Prostate gland (tissue), 2 donors: ENCODE data around the gene TNRC6B. TPM values are rescaled to one million over a fixed set of nuclear protein-coding genes. Genes with fewer than 3 reads are reported as not detected.

Experiments
- DNase-seq: peaks from one replicate; pipeline ENCODE4 v3.0.0-alpha.2; 2019; ENCODE audit warnings: low spot score
- H3K27ac ChIP-seq, 2 donors: fragments of 200-600 bp; sonication (generic); 2 replicates each; pipeline ENCODE4 v1.5.1; 2017 to 2019
- H3K27me3 ChIP-seq: fragments of 200-600 bp; sonication (generic); replicated peaks from 2 replicates; pipeline ENCODE4 v1.5.1; 2019; ENCODE audit not compliant: insufficient read depth
- H3K36me3 ChIP-seq, 2 donors: fragments of 200-600 bp; sonication (generic); 1 replicate in 1 of 2; 2 replicates in 1 of 2; pipeline versions ENCODE4 v1.5.1 to v1.8.1; 2017 to 2019
- H3K4me1 ChIP-seq: fragments of 200-600 bp; sonication (generic); replicated peaks from 2 replicates; pipeline ENCODE4 v1.5.1; 2019
- H3K4me3 ChIP-seq, 2 donors: fragments of 200-600 bp; sonication (generic); 2 replicates each; pipeline ENCODE4 v1.5.1; 2017 to 2019
- H3K9me3 ChIP-seq: fragments of 200-600 bp; sonication (generic); 2 replicates; pipeline ENCODE4 v1.5.1; 2017
- CTCF ChIP-seq, 4 experiments: fragments of 200-600 bp in 2 of 4; fragments of 450-650 bp in 2 of 4; sonication (generic) in 2 of 4; IDR thresholded peaks; 1 replicate in 3 of 4; 2 replicates in 1 of 4; pipeline ENCODE4 v1.5.1; 2016 to 2019; ENCODE audit warnings: antibody characterized with exemption in 4 of 4, mild to moderate bottlenecking in 2 of 4, moderate library complexity in 2 of 4
- POLR2A ChIP-seq: fragments of 450-650 bp; IDR thresholded peaks from one replicate; pipeline ENCODE4 v1.6.1; 2016; ENCODE audit warnings: antibody characterized with exemption, mild to moderate bottlenecking
- POLR2AphosphoS5 ChIP-seq: sonication (generic); formaldehyde crosslinking; IDR thresholded peaks from one replicate; pipeline ENCODE4 v1.6.1; 2017; ENCODE audit warnings: antibody characterized with exemption
- WGBS: methylation state at CpG from one replicate; pipeline ENCODE4 v1.1.5; 2018; 5-methylcytosine and 5-hydroxymethylcytosine counted together
- intact Hi-C: fragments of 100-400 bp; cut with DNase I; formaldehyde crosslinking; loops from one replicate; pipeline ENCODE4 v1.14.2; 2022
- total RNA-seq, 2 donors: library from RNA; depleted of rRNA; stranded (reverse); fragments of >200 nt; gene quantifications; one replicate each; pipeline ENCODE4 v1.1.0, GENCODE V29; 2016

The TNRC6B gene
- total RNA-seq, 2 donors from 2014 or later: 43.8 to 118 TPM

- no peak for DNase-seq
- Histone ChIP-seq H3K27me3 (no peaks in the 10 kb centered on the region), H3K27ac (no peak overlapping the region), H3K4me3 (no peak overlapping the region), H3K4me1 (peaks cover 3% of the 10 kb centered on the region), H3K9me3 (no peaks in the 10 kb centered on the region), H3K36me3 (no peaks in the 10 kb centered on the region)
- WGBS: 47% methylated on average over 4 of the region's 4 CpGs
- intact Hi-C loops: no loop called here
- TF ChIP-seq POLR2A: no peak
- TF ChIP-seq CTCF (IDR thresholded peaks at IDR 0.05): no peak
- TF ChIP-seq POLR2AphosphoS5: no peak
Observed at GRCh38 chr22:40213478-40213877, 35.8 kb downstream of the TNRC6B start.

GRCh38 chr22:40215266-40215665 is 37.5 kb downstream of the TNRC6B start:
- 43% methylated on average over 3 of the region's 3 CpGs for WGBS

GRCh38 chr22:40216041-40216756 is 38.5 kb downstream of the TNRC6B start:
- intact Hi-C loops: no loop called here
- H3K36me3 ChIP-seq: no peaks in the 10 kb centered on the region
- no peak overlapping the region for H3K4me3 ChIP-seq
- no peaks in the 10 kb centered on the region for H3K9me3 ChIP-seq
- H3K27ac ChIP-seq: no peak overlapping the region
- WGBS: 81% methylated on average over 11 of the region's 11 CpGs
- no peak for TF ChIP-seq POLR2A
- no peak for TF ChIP-seq POLR2AphosphoS5
- TF ChIP-seq CTCF (IDR thresholded peaks at IDR 0.05): no peak
- H3K27me3 ChIP-seq: no peaks in the 10 kb centered on the region
- H3K4me1 ChIP-seq: peaks cover 14% of the 10 kb centered on the region
- no peak for DNase-seq

More at GRCh38 chr22:40215266-40215665, 37.5 kb downstream of the TNRC6B start:
- Histone ChIP-seq H3K4me3 (no peak overlapping the region), H3K9me3 (no peaks in the 10 kb centered on the region), H3K4me1 (peaks cover 7% of the 10 kb centered on the region), H3K36me3 (no peaks in the 10 kb centered on the region), H3K27ac (no peak overlapping the region), H3K27me3 (no peaks in the 10 kb centered on the region)
- no peak for TF ChIP-seq POLR2A
- TF ChIP-seq POLR2AphosphoS5: no peak
- no peak for TF ChIP-seq CTCF (IDR thresholded peaks at IDR 0.05)
- intact Hi-C loops: no loop called here
- DNase-seq: no peak

- H3K27me3 ChIP-seq: no peaks in the 10 kb centered on the region
- WGBS: 62% methylated on average over 4 of the region's 4 CpGs
- no peaks in the 10 kb centered on the region for H3K36me3 ChIP-seq
- intact Hi-C loops: no loop called here
- H3K4me1 ChIP-seq: peaks cover 14% of the 10 kb centered on the region
- H3K4me3 ChIP-seq: no peak overlapping the region
- no peak for DNase-seq
- no peak overlapping the region for H3K27ac ChIP-seq
- no peaks in the 10 kb centered on the region for H3K9me3 ChIP-seq
- TF ChIP-seq POLR2A (no peak), CTCF (IDR thresholded peaks at IDR 0.05) (no peak), POLR2AphosphoS5 (no peak)
Observed at GRCh38 chr22:40218152-40218551, 40.4 kb downstream of the TNRC6B start.

GRCh38 chr22:40218723-40219294 is 41.1 kb downstream of the TNRC6B start:
- TF ChIP-seq CTCF (IDR thresholded peaks at IDR 0.05) (no peak), POLR2A (no peak), POLR2AphosphoS5 (no peak)
- H3K4me3 ChIP-seq: no peak overlapping the region
- no peaks in the 10 kb centered on the region for H3K27me3 ChIP-seq
- H3K27ac ChIP-seq: no peak overlapping the region
- WGBS: 44% methylated on average over 6 of the region's 6 CpGs
- H3K36me3 ChIP-seq: no peaks in the 10 kb centered on the region
- intact Hi-C loops: no loop called here
- peaks cover 14% of the 10 kb centered on the region for H3K4me1 ChIP-seq
- DNase-seq: no peak
- H3K9me3 ChIP-seq: no peaks in the 10 kb centered on the region
